IMR-90 (cell line): ENCODE data around the gene GGCT.

ENCODE experiments used
- CEBPB ChIP-seq: IDR thresholded peaks from 2 replicates; pipeline ENCODE4 v1.6.1; 2012; ENCODE audit warnings: low read depth, low read length, improper control_type of control experiment
- MAFK ChIP-seq: IDR thresholded peaks from 2 replicates; pipeline ENCODE4 v1.6.1; 2012; ENCODE audit warnings: low read depth, low read length, improper control_type of control experiment
- MXI1 ChIP-seq: IDR thresholded peaks from 2 replicates; pipeline ENCODE4 v1.6.1; 2012; ENCODE audit warnings: low read depth, mild to moderate bottlenecking, low read length, moderate library complexity, borderline replicate concordance
- POLR2A ChIP-seq: IDR thresholded peaks from 2 replicates; pipeline ENCODE4 v1.6.1; 2012; ENCODE audit warnings: mild to moderate bottlenecking, low read depth, low read length
- RFX5 ChIP-seq: IDR thresholded peaks from 2 replicates; pipeline ENCODE4 v1.8.0; 2012; ENCODE audit warnings: low read depth, mild to moderate bottlenecking, low read length, moderate library complexity
- TF ChIP-seq, protein P1 (sequence below): conservative IDR thresholded peaks from 2 replicates; pipeline ENCODE4 v1.5.1; 2012; ENCODE audit warnings: mild to moderate bottlenecking, low read depth, low read length, improper control_type of control experiment
- TF ChIP-seq, protein P2 (sequence below): fragments of 150-350 bp; IDR thresholded peaks from 2 replicates; pipeline ENCODE4 v1.6.1; 2017; ENCODE audit warnings: mild to moderate bottlenecking, antibody characterized with exemption, low read length, low read depth

DNA sequence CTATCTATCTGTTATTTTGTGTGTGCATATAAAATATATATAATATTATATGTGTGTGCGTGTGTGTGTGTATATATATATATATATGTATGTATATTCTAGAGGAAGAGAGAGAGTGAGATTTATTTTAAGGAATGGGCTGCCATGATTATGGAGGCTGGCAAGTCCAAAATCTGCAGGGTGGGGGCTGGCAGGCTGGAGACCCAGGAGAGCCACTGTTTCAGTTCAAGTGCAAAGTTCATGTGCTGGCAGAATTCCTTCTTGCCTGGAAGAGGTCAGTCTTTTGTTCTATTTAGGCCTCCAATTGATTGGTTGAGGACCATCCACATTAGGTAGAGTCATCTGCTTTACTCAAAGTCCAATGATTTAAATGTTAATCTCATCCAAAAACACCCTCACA lies 47.7 kb upstream of the GGCT start:
- TF ChIP-seq, protein P1, sequence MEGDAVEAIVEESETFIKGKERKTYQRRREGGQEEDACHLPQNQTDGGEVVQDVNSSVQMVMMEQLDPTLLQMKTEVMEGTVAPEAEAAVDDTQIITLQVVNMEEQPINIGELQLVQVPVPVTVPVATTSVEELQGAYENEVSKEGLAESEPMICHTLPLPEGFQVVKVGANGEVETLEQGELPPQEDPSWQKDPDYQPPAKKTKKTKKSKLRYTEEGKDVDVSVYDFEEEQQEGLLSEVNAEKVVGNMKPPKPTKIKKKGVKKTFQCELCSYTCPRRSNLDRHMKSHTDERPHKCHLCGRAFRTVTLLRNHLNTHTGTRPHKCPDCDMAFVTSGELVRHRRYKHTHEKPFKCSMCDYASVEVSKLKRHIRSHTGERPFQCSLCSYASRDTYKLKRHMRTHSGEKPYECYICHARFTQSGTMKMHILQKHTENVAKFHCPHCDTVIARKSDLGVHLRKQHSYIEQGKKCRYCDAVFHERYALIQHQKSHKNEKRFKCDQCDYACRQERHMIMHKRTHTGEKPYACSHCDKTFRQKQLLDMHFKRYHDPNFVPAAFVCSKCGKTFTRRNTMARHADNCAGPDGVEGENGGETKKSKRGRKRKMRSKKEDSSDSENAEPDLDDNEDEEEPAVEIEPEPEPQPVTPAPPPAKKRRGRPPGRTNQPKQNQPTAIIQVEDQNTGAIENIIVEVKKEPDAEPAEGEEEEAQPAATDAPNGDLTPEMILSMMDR = no peak
- TF ChIP-seq POLR2A = no peak
- no peak for TF ChIP-seq MAFK
- no peak for TF ChIP-seq MXI1
- no peak for TF ChIP-seq CEBPB
- TF ChIP-seq RFX5 = no peak
- TF ChIP-seq, protein P2, sequence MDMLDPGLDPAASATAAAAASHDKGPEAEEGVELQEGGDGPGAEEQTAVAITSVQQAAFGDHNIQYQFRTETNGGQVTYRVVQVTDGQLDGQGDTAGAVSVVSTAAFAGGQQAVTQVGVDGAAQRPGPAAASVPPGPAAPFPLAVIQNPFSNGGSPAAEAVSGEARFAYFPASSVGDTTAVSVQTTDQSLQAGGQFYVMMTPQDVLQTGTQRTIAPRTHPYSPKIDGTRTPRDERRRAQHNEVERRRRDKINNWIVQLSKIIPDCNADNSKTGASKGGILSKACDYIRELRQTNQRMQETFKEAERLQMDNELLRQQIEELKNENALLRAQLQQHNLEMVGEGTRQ = no peak
